GM19455 (cell line): ENCODE data around the gene LAD1.

ENCODE experiments used
- ATAC-seq: cut with Tn5 transposase; IDR thresholded peaks from one replicate; pipeline ENCODE4 v1.9.1; 2021; ENCODE audit not compliant: unreplicated experiment

LAD1 gene

DNA sequence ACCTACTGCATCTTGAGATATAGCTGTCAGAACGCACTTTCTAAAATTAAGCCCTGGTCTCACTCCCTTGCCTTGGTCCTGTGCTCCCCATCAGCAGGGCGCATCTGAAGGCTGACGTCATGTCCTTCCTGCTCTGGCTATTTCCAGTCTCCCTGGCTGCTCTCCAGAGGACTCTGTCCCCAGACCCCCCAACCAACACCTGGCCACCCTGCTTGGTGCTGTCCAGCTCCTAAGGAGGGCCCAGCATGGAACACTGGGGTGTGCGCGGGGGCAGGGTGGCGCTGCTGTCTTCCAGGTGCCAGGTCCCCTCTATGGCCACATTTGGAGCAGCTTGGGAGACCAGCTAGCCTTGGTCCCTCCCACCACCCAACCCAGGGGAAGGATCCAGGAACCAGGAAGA, 29.9 kb downstream of the LAD1 start:
- no peak for ATAC-seq

DNA sequence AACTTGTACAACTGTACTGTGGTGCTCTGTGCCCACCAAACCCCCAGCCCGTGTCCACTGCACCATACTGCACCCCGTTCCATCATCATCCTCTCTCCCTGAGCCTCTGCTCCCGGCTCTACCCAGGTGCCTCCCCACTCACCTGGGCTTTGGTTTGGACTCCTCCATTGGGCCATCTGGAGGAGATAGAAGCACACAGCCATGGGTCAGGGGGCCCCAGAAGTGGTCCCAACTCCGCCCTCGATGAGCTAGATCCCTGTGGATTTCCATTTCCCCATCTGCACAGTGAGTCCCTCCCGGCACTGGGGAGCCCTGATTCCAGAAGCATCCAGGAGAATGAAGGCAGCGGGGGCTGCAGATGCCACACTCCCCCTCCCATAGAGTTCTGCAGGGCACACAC, 32.4 kb downstream of the LAD1 start:
- no peak for ATAC-seq

DNA sequence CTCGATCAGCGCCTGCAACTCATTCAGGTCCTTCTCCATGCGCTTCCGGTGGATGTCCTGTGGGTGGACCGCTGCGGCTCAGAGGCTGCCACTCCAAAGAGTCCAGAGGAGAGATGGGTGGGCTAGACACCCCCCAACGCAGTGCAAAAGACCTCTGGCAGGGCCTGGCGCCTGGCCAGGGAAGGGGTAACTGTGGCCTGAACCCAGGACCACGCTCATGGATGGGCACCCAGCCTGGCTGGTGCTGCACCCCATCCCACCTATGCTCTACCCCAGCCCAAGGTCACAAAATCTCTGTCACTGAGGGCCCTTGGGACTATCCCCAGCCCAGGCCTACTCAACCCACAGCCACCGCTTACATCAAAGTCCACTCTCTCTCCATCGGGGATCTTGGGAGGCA, 33.9 kb downstream of the LAD1 start:
- ATAC-seq = no peak

DNA sequence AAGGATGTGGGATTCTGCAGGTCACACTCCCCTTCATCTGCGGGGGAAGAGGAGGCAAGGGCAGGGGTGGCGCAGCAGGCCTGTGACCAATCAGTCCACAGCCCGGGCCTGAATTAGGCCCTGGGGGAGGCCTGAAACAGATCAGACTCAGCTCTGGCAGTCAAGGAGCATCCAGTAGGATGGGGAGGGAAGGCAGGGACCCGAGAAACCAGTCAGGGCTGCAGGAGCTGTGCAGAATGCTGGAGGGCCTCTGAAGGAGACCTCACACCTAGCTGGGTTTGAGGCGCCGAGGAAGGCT, 34.4 kb downstream of the LAD1 start:
- no peak for ATAC-seq

DNA sequence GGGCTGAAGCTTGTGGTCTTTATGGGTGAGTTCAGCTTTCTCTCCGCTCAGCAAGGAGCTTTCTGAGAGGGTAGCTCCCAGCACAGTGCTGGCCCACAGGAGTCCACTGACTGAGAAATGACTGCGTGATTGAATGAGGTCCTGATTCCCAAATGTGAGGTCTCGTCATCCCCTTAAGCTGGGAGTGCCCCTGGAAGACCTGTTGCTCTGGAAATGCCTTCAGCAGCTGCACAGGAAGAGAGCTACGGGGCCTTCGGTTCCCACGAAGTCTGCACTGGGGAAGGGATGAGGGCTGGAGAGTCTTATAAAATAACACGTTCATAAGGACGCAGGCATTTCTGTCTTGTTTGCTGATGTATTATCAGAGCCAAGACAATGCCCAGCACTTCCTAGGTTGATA, 35.7 kb downstream of the LAD1 start:
- no peak for ATAC-seq

DNA sequence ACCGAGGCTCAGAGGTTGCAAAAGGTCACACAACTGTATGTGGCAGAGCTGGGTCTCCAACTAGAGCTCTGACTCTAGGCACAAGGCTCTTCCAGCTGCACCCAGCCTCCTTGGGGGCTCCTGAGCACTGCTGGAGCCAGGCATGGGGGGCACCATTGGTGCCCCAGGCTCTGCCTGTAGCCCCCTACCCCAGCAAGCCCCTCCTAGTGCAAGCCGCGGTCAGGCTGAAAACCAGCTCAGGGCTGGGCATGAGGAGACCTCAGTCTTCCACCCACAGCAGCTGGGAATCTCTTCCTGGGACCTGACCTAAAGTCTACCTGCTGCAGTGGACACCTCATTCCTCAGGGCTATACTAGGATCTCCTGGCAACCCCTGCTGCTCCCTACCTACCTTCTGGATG, 36.2 kb downstream of the LAD1 start:
- no peak for ATAC-seq

DNA sequence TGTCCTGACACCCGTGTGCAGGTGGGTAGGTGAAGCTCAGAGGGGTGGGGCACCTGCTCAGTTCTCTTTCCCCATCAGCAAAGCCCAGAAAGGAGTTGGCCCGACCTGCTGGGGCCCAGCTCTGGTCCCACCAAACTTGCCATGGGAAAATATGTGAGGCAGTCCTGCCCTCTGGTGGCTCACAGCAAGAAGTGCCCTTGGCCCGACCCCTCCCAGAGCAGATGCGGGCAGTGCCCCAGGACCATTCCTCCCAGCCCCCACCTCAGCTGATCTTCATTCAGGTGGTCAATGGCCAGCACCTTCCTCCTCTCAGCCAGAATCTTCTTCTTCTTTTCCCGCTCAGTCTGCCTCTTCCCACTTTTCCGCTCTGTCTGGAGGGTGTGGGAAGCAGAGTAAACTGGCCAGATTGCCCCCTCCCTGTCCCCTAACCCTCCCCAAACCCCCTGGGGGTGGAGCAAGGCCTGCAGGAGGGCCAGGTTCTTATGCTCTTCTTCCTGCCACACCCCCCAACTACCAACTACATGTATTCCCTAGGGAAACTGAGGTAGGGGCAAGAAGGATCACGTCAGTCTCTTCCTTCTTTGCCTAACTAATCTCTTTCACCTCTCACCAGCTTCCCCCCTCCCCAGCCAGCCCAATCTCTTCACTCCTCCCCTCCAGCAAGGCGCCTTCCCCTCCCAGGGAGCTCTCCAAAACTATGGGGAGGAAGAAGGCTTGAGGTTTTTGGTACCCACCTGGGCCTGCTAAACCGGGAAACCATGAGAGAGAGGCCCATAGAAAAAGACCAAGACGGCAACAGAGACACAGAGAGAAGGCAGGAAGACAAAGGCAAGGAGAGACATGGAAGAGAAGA, 37.2 kb downstream of the LAD1 start:
- no peak for ATAC-seq

DNA sequence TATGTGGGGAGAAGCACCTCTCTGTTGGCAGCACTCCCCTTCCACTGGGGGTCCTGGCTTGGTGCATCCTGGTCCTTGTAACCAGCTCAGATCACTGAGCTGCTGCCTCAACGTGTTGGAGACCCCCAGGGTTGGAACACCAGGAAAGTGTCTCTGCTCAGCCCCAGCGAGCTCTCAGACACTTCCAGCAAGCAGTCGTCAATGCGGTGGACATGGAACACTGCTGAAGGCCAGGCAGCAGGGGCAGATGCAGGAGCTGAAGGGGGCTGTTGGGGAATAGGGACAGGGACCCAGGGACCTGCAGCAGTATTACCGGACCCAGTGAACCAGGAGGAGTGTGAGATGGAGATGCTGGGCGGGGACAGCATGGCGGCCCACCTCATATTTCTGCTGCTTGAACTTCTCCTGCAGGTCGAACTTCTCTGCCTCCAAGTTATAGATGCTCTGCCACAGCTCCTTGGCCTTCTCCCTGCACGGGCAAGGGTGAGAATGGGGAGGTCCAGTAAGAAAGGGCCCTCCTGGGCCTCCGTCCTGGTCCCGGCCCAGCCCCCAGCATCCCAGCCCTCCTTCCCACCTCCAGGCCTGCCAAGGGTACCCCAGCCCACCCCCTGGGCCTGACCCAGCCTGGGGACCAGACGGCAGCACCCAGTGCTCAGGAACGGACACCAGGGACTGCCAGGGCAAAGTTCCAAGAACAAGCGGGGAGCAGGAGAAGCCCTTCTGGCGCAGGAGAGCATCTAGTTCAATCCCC, 38.0 kb downstream of the LAD1 start:
- ATAC-seq = no peak

DNA sequence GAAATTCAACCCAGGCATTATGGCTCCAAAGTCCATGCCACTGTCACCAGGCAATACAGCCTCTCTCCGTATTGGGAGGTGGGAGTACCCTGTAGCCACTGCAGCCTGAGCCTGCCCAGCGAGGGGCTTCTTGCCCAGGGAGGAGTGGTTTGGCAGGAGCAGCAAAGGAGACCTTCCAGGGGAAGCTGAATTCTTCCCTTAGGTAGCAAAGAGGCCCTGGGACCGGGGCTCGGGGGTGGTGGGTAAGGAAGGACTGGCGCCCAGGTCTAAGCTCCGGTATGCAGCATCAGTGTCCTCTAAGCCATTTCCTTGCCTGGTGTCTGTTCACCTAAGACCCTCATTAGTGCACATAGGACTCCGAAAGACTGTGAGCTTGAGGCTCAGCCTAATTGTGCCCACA, 38.6 kb downstream of the LAD1 start:
- no peak for ATAC-seq

DNA sequence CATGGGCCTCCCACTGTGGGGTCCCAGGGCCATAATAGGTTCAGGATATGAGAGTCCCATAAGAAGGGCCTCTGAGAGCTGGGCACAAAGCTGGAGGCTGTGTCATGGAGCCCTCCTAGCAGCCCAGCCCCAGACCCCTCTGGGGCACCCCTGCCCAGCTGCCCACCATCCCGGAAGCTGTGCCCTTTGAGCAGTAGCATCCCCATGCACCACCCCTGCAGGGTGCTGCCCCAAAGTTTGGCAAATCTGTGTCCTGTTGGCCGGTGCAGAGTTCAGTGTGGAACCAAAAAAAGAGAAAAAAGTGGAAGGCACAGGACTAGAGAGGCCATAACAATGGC, 39.3 kb downstream of the LAD1 start:
- ATAC-seq = no peak

DNA sequence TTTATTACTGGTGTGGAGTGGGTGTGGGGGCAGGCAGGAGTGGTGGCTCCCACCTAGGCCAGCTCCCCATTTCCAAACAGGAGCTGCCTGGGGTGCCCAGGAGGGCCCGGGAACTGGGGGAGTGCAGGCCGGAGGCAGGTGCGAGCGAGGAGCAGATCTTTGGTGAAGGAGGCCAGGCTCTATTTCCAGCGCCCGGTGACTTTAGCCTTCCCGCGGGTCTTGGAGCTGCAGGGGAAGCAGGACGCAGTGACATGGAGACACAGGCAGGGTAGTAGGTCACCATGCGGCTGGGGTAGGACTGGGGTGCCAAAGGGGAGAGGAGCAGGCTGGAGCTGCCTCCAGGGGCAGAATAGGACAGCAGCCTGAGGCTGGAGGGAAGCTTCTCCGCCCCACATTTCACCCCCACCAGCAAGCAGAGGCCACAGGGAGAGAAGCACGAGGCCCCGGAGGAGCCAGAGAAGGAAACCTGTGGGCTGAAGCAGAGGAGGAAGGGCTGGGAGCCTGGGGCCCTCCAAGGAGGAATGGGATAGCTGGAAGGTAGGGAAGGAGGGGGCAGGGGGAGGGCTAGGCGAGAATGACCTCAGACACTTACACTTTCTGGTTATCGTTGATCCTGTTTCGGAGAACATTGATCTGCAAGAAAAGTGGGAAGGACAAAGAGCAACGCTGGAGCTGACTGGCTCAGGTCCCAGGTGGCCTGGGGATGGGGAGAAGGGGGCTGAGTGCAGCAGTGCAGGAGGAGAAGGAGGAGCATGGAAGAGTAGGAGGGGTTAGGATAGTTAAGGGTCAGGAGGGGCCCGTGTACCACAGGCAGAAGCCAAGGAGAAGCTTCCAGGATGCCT, 39.9 kb downstream of the LAD1 start:
- no peak for ATAC-seq

DNA sequence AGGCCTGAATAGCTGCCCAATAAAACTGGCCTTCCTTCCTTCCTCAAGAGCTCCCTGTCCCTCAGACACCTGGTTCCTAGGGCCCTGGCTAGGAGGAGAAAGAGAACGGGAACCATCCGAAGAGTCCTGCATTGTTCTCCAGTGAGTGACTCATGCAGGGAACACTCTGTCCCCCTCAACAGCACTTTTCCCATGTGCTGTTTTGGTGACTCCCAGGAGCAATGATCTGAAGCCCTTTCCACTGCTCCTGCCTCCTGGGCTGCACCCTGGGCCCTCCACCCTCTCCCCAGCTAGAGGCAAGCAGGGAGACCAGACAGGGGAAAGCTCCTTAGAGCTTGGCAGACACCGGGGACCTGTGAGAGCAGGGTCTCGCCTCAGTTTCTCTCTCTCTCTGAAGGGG, 40.5 kb downstream of the LAD1 start:
- no peak for ATAC-seq

DNA sequence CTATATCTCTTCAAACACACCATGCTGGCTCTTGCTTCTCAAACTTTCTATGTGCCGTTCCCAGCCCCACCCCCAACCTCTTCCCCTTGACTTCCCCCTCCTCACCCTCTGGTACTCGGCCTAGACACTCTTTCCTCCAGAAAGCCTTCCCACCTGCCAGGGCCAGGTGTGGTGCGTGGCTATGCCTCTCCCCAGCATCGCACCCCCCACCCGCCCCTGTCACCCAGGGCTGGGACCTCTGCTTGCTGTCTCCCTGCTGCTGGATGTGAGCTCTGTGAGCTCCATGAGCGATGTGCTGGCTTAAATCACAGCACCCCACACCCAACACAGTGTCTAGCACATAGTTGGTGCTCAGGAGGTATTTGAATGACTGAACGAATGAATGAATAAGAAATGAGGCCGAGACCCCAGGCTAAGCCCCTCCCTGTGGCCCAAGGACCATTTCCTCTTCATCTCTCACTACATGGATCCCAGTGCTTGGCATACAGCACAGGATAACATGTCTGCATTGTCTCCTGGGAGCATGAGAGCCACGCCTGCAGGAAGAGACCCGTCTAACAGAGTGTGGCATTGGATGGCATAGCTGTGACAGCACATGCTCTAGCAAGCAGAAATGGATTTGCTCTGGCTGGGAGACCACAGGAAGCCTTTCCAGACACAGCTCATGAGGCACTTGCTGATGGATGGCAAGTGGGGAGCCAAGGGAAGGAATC, 41.3 kb downstream of the LAD1 start:
- ATAC-seq = no peak

DNA sequence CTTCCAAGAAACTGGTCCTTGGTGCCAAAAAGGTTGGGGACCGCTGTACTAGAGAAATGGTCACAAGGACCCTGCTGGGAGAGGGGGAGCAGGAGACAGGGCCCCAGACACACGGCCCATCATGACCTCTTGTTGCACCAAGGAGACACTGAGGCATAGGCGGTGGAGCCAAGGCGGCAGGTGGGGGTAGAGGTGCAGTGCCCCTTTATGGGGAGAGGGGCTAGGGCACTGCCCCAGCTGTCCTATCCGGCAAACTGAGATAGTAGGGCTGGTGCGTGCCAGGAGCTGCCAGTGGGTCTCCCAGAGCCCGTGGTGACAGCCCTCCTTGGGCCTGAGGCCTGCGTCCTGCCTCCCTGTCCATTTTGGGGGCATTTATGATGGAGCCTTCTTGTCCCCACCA, 41.9 kb downstream of the LAD1 start:
- no peak for ATAC-seq

DNA sequence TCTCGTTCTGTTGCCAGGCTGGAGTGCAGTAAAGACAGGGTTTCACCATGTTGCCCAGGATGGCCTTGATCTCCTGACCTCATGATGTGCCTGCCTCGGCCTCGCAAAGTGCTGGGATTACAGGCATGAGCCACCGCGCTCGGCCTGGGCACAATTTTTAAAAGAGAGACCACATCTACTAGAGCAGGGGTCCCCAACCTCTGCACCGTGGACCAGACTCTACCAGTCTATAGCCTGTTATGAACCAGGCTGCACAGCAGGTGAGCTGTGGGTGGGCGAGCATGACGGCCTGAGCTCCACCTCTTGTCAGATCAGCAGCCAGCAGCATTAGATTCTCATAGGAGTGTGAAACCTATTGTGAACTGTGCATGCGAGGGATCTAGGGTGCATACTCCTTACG, 42.4 kb downstream of the LAD1 start:
- ATAC-seq = no peak

DNA sequence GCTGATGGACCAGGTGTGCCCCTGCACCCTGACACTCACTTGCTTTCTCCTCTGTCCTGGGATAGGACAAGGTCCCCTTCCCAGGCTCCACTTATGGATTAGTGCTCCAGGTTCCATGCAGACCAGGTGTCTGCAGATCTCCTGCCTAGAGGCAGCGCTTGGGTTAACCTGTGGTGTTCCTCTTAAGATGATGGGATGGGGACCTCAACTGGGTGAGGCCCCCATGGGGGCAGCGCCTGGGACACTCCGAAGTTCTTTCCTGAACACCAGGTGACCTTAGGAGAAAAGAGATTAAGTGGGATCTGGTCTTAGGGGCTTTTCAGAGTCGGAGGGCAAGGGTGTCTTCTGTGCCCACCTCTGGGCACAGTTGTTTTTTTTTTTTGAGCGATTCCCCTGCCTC, 42.9 kb downstream of the LAD1 start:
- no peak for ATAC-seq

DNA sequence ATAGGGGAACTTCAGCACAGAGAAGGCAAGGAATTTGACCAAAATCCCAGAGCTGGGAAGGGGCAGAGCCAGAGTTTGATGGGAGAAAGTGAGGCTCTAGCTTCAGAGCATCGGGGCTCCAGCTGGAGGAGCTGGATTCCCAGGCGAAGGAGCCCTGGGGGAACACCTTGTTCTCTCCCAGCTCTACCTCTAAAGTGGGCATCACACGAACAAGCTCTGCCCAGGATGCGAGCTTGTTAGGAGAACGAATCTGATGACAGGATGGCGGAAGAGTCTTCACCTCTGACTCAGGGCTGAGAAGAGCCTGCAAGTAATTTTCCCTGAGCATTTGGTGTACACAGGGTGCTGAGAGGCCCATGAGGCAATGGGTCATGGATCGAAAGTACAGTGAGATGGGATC, 43.7 kb downstream of the LAD1 start:
- no peak for ATAC-seq

DNA sequence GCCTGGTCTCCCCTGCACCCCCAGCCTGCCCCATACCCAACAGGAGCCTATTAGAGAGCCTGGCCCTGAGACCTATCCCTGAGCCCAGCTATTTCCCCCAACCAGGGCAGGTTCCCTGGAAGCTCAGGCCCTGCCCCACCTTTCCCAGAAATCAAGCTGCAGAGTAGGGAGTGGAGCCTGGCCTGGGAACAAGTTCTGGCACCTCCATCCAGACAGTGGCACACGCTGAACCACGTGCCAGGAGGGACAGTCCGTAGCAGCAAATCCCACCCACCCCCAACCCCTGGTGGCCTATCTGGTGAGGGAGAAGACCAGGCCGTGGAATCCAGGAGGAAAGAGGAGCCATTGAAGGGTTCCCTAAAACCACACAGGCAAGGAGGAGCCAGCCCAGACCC, 44.2 kb downstream of the LAD1 start:
- no peak for ATAC-seq

DNA sequence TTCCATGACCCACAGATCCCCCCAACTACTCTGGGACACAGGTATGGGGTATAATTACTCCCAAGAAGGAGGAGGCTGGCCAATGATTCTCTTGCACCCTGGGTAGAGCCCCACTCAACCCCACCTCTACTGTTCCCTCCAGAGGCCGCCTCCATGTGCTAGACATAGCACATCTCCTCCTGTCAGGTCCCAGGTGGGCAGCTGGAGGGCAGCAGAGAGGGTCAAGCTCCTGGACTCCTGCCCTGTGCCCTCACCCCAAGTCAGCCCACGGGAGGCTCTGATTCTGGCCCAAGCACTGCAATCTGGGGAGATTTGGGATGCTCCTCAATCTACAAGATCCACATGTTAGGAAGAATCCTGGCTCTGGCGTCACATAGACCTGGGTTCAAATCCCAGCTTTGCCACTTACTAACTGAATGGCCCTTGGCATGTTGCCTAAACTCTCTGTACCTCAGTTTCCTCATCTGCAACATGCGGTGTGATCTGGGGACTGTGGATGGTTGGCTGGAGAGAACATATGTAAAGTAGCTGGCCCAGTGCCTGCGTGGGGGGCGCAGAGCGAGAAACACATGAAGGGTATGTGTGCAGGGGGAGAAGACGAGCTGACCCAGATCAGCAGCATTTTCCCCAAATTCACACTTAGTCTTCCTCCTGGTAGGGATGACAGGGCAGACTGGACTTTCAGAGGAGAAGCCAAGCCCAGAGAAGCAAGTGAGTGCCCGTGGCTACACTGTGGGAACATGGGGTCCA, 44.8 kb downstream of the LAD1 start:
- no peak for ATAC-seq

DNA sequence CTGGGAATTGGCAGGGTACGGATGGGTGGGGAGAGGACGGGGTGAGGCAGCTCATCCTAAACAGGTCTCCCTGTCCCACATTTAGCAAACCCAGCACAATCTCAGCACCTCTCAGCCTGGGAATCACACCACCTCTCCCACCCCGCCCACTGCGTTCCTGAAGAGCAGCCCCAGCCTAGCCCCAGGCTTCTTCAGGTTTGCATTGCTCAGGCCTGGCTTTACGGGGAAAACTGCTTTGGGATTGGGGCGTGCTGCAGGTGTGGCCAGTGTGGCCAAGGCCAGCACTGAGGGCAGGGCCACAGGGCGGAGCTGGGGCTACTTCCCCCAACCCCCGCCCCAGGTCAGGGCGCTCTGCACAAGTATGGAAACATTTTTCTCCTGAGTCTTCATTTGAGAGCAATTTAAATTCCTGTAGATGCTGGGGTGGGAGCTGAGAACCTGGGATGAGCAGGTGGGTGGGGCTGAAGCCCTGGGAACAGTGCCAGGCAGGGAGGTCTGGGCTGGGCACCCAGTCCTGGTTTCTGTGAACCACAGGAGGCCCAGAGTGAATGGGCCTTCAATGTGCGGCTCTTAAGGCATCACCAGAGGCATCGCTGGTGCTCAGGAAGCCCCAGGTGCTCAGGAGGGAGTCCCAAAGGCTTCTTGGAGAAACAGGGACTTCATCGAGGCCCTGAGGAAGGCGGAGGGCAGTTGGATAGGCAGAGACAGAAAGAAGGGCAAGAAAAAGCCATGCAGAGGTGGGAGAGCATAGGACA, 45.8 kb downstream of the LAD1 start:
- no peak for ATAC-seq
